ENCODE measurements around the gene RNLS.
"Not testable (repeated sequence)": the region's sequence is repeated elsewhere in the genome, so short reads cannot be mapped to it uniquely, and the experiment has no call there.

- TF ChIP-seq POLR2A (IDR thresholded peaks at IDR 0.05; ENCODE audit: low read depth, low read length); POLR2AphosphoS5 (IDR thresholded peaks at IDR 0.05; ENCODE audit: low read depth, low read length); TAF1 (IDR thresholded peaks at IDR 0.05; ENCODE audit: borderline replicate concordance, low read depth, low read length): not testable (repeated sequence)
These were observed 227.4 kb downstream of the RNLS start for GRCh38 chr10:88355750-88356149.
